ENCODE data around the gene C11orf98.

DNA sequence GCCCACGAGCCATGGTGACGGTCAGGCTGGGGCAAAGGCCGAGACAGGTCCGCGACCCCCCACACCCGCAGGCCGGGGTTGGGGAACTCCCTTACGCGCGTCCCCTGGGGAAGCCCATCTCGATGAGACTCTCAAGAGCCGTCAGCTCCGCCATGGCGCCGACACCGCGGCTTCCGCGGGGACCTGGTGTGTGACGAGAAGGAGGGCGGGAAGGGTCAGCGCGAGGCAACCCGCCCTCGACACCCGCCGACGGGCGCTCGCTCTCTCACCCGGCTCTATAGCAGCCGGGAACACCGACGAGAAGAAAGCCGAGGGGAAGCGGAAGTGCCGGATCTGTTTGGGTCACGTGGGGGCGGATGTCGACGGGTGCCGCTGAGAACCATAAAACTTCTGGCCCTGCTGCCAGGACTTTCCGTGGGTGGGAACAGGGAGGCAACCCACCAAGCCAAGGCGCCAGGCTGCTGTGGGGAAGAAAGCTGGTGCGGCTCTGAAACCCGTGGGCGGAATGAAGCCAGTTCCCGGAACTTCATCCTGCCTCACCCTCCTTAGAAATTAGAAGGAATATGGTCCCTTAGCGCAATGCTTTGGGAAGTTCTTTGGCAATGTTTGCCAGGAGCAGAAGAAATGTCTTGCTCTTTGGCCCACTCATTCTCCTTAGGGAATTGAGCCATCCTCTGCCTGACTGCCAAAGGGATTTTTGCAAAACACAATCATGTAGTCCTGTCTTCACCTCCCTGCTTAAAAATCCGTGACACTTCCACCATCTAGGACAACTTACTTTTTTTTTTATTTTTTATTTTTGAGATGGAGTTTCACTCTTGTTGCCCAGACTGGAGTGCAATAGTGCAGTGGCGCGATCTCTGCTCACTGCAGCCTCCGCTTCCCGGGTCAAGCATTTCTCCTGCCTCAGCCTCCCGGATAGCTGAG is 14.0 kb upstream of the C11orf98 start, which contains the start of gene UBXN1:
- TF ChIP-seq, protein P1, sequence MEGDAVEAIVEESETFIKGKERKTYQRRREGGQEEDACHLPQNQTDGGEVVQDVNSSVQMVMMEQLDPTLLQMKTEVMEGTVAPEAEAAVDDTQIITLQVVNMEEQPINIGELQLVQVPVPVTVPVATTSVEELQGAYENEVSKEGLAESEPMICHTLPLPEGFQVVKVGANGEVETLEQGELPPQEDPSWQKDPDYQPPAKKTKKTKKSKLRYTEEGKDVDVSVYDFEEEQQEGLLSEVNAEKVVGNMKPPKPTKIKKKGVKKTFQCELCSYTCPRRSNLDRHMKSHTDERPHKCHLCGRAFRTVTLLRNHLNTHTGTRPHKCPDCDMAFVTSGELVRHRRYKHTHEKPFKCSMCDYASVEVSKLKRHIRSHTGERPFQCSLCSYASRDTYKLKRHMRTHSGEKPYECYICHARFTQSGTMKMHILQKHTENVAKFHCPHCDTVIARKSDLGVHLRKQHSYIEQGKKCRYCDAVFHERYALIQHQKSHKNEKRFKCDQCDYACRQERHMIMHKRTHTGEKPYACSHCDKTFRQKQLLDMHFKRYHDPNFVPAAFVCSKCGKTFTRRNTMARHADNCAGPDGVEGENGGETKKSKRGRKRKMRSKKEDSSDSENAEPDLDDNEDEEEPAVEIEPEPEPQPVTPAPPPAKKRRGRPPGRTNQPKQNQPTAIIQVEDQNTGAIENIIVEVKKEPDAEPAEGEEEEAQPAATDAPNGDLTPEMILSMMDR (IDR thresholded peaks at IDR 0.05): no peak
- TF ChIP-seq POLR2A (IDR thresholded peaks at IDR 0.05): peak in 1 of 2 donors; percentile 71

All from adrenal gland (tissue), 5 donors.